Prostate gland (tissue), 2 donors: Measurements from ENCODE around the gene AIF1. TPM values are rescaled to one million over a fixed set of nuclear protein-coding genes. Genes with fewer than 3 reads are reported as not detected.
A peak's percentile ranks its signal among the peaks of the same experiment; 100 is the strongest.

ENCODE experiments used
- DNase-seq: peaks from one replicate; pipeline ENCODE4 v3.0.0-alpha.2; 2019; ENCODE audit warnings: low spot score
- H3K27ac ChIP-seq, 2 donors: fragments of 200-600 bp; sonication (generic); 2 replicates each; pipeline ENCODE4 v1.5.1; 2017 to 2019
- H3K27me3 ChIP-seq: fragments of 200-600 bp; sonication (generic); replicated peaks from 2 replicates; pipeline ENCODE4 v1.5.1; 2019; ENCODE audit not compliant: insufficient read depth
- H3K36me3 ChIP-seq, 2 donors: fragments of 200-600 bp; sonication (generic); 1 replicate in 1 of 2; 2 replicates in 1 of 2; pipeline versions ENCODE4 v1.5.1 to v1.8.1; 2017 to 2019
- H3K4me1 ChIP-seq: fragments of 200-600 bp; sonication (generic); replicated peaks from 2 replicates; pipeline ENCODE4 v1.5.1; 2019
- H3K4me3 ChIP-seq, 2 donors: fragments of 200-600 bp; sonication (generic); 2 replicates each; pipeline ENCODE4 v1.5.1; 2017 to 2019
- H3K9me3 ChIP-seq: fragments of 200-600 bp; sonication (generic); 2 replicates; pipeline ENCODE4 v1.5.1; 2017
- CTCF ChIP-seq, 4 experiments: fragments of 200-600 bp in 2 of 4; fragments of 450-650 bp in 2 of 4; sonication (generic) in 2 of 4; IDR thresholded peaks; 1 replicate in 3 of 4; 2 replicates in 1 of 4; pipeline ENCODE4 v1.5.1; 2016 to 2019; ENCODE audit warnings: antibody characterized with exemption in 4 of 4, mild to moderate bottlenecking in 2 of 4, moderate library complexity in 2 of 4
- POLR2A ChIP-seq: fragments of 450-650 bp; IDR thresholded peaks from one replicate; pipeline ENCODE4 v1.6.1; 2016; ENCODE audit warnings: antibody characterized with exemption, mild to moderate bottlenecking
- POLR2AphosphoS5 ChIP-seq: sonication (generic); formaldehyde crosslinking; IDR thresholded peaks from one replicate; pipeline ENCODE4 v1.6.1; 2017; ENCODE audit warnings: antibody characterized with exemption
- WGBS: methylation state at CpG from one replicate; pipeline ENCODE4 v1.1.5; 2018; 5-methylcytosine and 5-hydroxymethylcytosine counted together
- intact Hi-C: fragments of 100-400 bp; cut with DNase I; formaldehyde crosslinking; loops from one replicate; pipeline ENCODE4 v1.14.2; 2022
- total RNA-seq, 2 donors: library from RNA; depleted of rRNA; stranded (reverse); fragments of >200 nt; gene quantifications; one replicate each; pipeline ENCODE4 v1.1.0, GENCODE V29; 2016

The AIF1 gene
- total RNA-seq, 2 donors from 2014 or later: 11.1 to 14.6 TPM

GRCh38 chr6:31582230-31582643, 32.8 kb upstream of the AIF1 start, which contains the start of gene LTB:
TSS of gene LTB (minus strand) at chr6:31582424. CDS start at chr6:31582417, 7 bp downstream.
- Histone ChIP-seq H3K27me3 (no peaks in the 10 kb centered on the region), H3K27ac (peak within 1 kb of the TSS; percentile 65 to 85), H3K36me3 (no peaks in the 10 kb centered on the region), H3K9me3 (no peaks in the 10 kb centered on the region), H3K4me3 (peak within 1 kb of the TSS; percentile 62 to 68), H3K4me1 (no peaks in the 10 kb centered on the region)
- DNase-seq: no peak
- intact Hi-C loops: no loop called here
- TF ChIP-seq CTCF (IDR thresholded peaks at IDR 0.05): no peak
- no peak for TF ChIP-seq POLR2A
- no peak for TF ChIP-seq POLR2AphosphoS5
- WGBS: 74% methylated on average over 3 of the region's 3 CpGs

- Histone ChIP-seq H3K4me1 (no peaks in the 10 kb centered on the region), H3K27me3 (no peaks in the 10 kb centered on the region), H3K36me3 (no peaks in the 10 kb centered on the region), H3K27ac (no peak overlapping the region), H3K4me3 (no peak overlapping the region), H3K9me3 (no peaks in the 10 kb centered on the region)
- intact Hi-C loops: no loop called here
- no peak for DNase-seq
- TF ChIP-seq POLR2A (no peak), POLR2AphosphoS5 (no peak), CTCF (IDR thresholded peaks at IDR 0.05) (no peak)
- 77% methylated on average over 2 of the region's 2 CpGs for WGBS
Measured at GRCh38 chr6:31585491-31585890, 29.5 kb upstream of the AIF1 start.

GRCh38 chr6:31586008-31586407, 29.0 kb upstream of the AIF1 start, which contains the start of gene LST1:
TSS of gene LST1 (plus strand) at chr6:31586277. CDS start at chr6:31587300, 1,023 bp downstream.
- H3K27ac ChIP-seq: no peak within 1 kb of the TSS
- 59% methylated on average over 1 of the region's 1 CpG for WGBS

GRCh38 chr6:31586599-31587281, 28.3 kb upstream of the AIF1 start:
- H3K27ac ChIP-seq: no peak overlapping the region
- no peak overlapping the region for H3K4me3 ChIP-seq
- no peak for DNase-seq
- no peaks in the 10 kb centered on the region for H3K9me3 ChIP-seq
- TF ChIP-seq CTCF (IDR thresholded peaks at IDR 0.05) (no peak), POLR2AphosphoS5 (no peak), POLR2A (no peak)
- 60% methylated on average over 9 of the region's 9 CpGs for WGBS
- intact Hi-C loops: no loop called here
- no peaks in the 10 kb centered on the region for H3K36me3 ChIP-seq
- H3K27me3 ChIP-seq: no peaks in the 10 kb centered on the region
- no peaks in the 10 kb centered on the region for H3K4me1 ChIP-seq

More at GRCh38 chr6:31586008-31586407, 29.0 kb upstream of the AIF1 start, which contains the start of gene LST1:
- intact Hi-C loops: no loop called here
- Histone ChIP-seq H3K4me1 (no peaks in the 10 kb centered on the region), H3K36me3 (no peaks in the 10 kb centered on the region), H3K27me3 (no peaks in the 10 kb centered on the region), H3K4me3 (no peak within 1 kb of the TSS), H3K9me3 (no peaks in the 10 kb centered on the region)
- TF ChIP-seq POLR2A: no peak
- DNase-seq: no peak

GRCh38 chr6:31587791-31588777, 26.9 kb upstream of the AIF1 start:
- H3K27ac ChIP-seq: no peak overlapping the region
- no peak for TF ChIP-seq POLR2AphosphoS5
- no peak for TF ChIP-seq POLR2A
- no peak for TF ChIP-seq CTCF (IDR thresholded peaks at IDR 0.05)
- H3K27me3 ChIP-seq: no peaks in the 10 kb centered on the region
- no peaks in the 10 kb centered on the region for H3K36me3 ChIP-seq
- no peak overlapping the region for H3K4me3 ChIP-seq
- no peak for DNase-seq
- no peaks in the 10 kb centered on the region for H3K4me1 ChIP-seq
- H3K9me3 ChIP-seq: no peaks in the 10 kb centered on the region
- WGBS: 63% methylated on average over 12 of the region's 12 CpGs
- intact Hi-C loops: no loop called here
